HEK293 (cell line): Measurements from ENCODE around the gene KCNAB1.

ENCODE experiments used
- CTCF ChIA-PET: fragments of 350-600 bp; formaldehyde crosslinking; extraction: SDS; loops from one replicate; lab custom pipeline; 2021; ENCODE audit warnings: antibody characterized with exemption; lab: Yijun Ruan, JAX
- POLR2A ChIA-PET: fragments of 300-600 bp; formaldehyde crosslinking; extraction: SDS; loops from one replicate; lab custom pipeline; 2020; ENCODE audit warnings: antibody characterized with exemption, inconsistent platforms; lab: Yijun Ruan, JAX
- H3K27ac ChIP-seq: fragments of 200-500 bp; sonication (Bioruptor generic); 2 replicates; pipeline ENCODE4 v1.5.1; 2014; ENCODE audit warnings: low read depth, low read length, control low read depth, inconsistent platforms; ENCODE audit errors: extremely low read depth
- H3K36me3 ChIP-seq, 2 experiments: fragments of 200-500 bp in 1 of 2; sonication (Bioruptor generic) in 1 of 2; 1 replicate in 1 of 2; 2 replicates in 1 of 2; pipeline ENCODE4 v1.5.1; 2014 to 2017; ENCODE audit warnings: inconsistent platforms in 2 of 2, low read length in 2 of 2; ENCODE audit not compliant: control insufficient read depth in 2 of 2, insufficient read depth in 1 of 2
- H3K4me1 ChIP-seq: fragments of 200-500 bp; sonication (Bioruptor generic); 2 replicates; pipeline ENCODE4 v1.5.1; 2014; ENCODE audit warnings: mild to moderate bottlenecking, low read length, inconsistent platforms; ENCODE audit not compliant: control insufficient read depth, insufficient read depth
- H3K4me3 ChIP-seq: 2 replicates; pipeline ENCODE4 v1.5.1; 2011; ENCODE audit warnings: low read depth, mild to moderate bottlenecking, control low read depth, low read length, moderate library complexity
- H3K9me3 ChIP-seq: fragments of 200-500 bp; sonication (Bioruptor generic); 2 replicates; pipeline ENCODE4 v1.5.1; 2014; ENCODE audit warnings: low read depth, low read length, inconsistent platforms; ENCODE audit not compliant: control insufficient read depth, insufficient read depth
- GFI1B ChIP-seq: fragments of 450-650 bp; formaldehyde crosslinking; IDR thresholded peaks from 2 replicates; pipeline ENCODE4 v1.5.1; 2016; ENCODE audit warnings: missing biosample characterization, missing genetic modification characterization
- GLI4 ChIP-seq: fragments of 450-650 bp; formaldehyde crosslinking; IDR thresholded peaks from 2 replicates; pipeline ENCODE4 v1.5.1; 2016; ENCODE audit warnings: missing biosample characterization, missing genetic modification characterization
- KLF10 ChIP-seq: fragments of 450-650 bp; IDR thresholded peaks from 2 replicates; pipeline ENCODE4 v1.5.1; 2018; ENCODE audit warnings: missing biosample characterization, mild to moderate bottlenecking, missing genetic modification characterization
- MYNN ChIP-seq: fragments of 450-650 bp; formaldehyde crosslinking; IDR thresholded peaks from 2 replicates; pipeline ENCODE4 v1.5.1; 2016; ENCODE audit warnings: missing biosample characterization, missing genetic modification characterization, borderline replicate concordance
- TCF7L2 ChIP-seq: IDR thresholded peaks from 2 replicates; pipeline ENCODE4 v1.6.1; 2011; ENCODE audit warnings: low read depth, mild to moderate bottlenecking, inconsistent platforms, low read length, moderate library complexity, borderline replicate concordance
- ZBTB26 ChIP-seq: fragments of 450-650 bp; formaldehyde crosslinking; optimal IDR thresholded peaks from 2 replicates; pipeline ENCODE3; 2016; ENCODE audit warnings: missing biosample characterization, mild to moderate bottlenecking, missing genetic modification characterization
- ZNF140 ChIP-seq: fragments of 450-650 bp; formaldehyde crosslinking; IDR thresholded peaks from 2 replicates; pipeline ENCODE4 v1.5.1; 2016; ENCODE audit warnings: missing biosample characterization, missing genetic modification characterization
- ZNF324 ChIP-seq: fragments of 450-650 bp; formaldehyde crosslinking; IDR thresholded peaks from 2 replicates; pipeline ENCODE4 v1.5.1; 2016; ENCODE audit warnings: missing biosample characterization, missing genetic modification characterization
- ZNF391 ChIP-seq: fragments of 450-650 bp; formaldehyde crosslinking; IDR thresholded peaks from 2 replicates; pipeline ENCODE4 v1.5.1; 2016; ENCODE audit warnings: low read depth, missing biosample characterization, missing genetic modification characterization, borderline replicate concordance
- ZNF423 ChIP-seq: fragments of 450-650 bp; formaldehyde crosslinking; IDR thresholded peaks from 2 replicates; pipeline ENCODE4 v1.5.1; 2016; ENCODE audit warnings: missing biosample characterization, missing genetic modification characterization
- ZNF660 ChIP-seq: fragments of 450-650 bp; IDR thresholded peaks from 2 replicates; pipeline ENCODE4 v1.5.1; 2018; ENCODE audit warnings: missing biosample characterization, mild to moderate bottlenecking, missing genetic modification characterization
- ZNF664 ChIP-seq: fragments of 450-650 bp; formaldehyde crosslinking; IDR thresholded peaks from 2 replicates; pipeline ENCODE4 v1.5.1; 2016; ENCODE audit warnings: missing biosample characterization, missing genetic modification characterization
- ZNF701 ChIP-seq: fragments of 450-650 bp; formaldehyde crosslinking; IDR thresholded peaks from 2 replicates; pipeline ENCODE4 v1.5.1; 2016; ENCODE audit warnings: missing biosample characterization, missing genetic modification characterization
- ZXDB ChIP-seq: fragments of 450-650 bp; formaldehyde crosslinking; IDR thresholded peaks from 2 replicates; pipeline ENCODE4 v1.5.1; 2016; ENCODE audit warnings: missing biosample characterization, missing genetic modification characterization
- TF ChIP-seq, protein P1 (sequence below): fragments of 450-650 bp; formaldehyde crosslinking; IDR thresholded peaks from 2 replicates; pipeline ENCODE4 v1.5.1; 2016; ENCODE audit warnings: missing biosample characterization, missing genetic modification characterization
- TF ChIP-seq, protein P2 (sequence below): fragments of 450-650 bp; formaldehyde crosslinking; IDR thresholded peaks from 2 replicates; pipeline ENCODE4 v1.5.1; 2016; ENCODE audit warnings: missing biosample characterization, missing genetic modification characterization
- TF ChIP-seq, protein P3 (sequence below): sonication (generic); formaldehyde crosslinking; IDR thresholded peaks from 2 replicates; pipeline ENCODE4 v1.8.1; 2022; ENCODE audit warnings: mild to moderate bottlenecking, moderate library complexity, missing genetic modification reagents
- TF ChIP-seq, protein P4 (sequence below): fragments of 450-650 bp; formaldehyde crosslinking; IDR thresholded peaks from 2 replicates; pipeline ENCODE4 v1.5.1; 2016; ENCODE audit warnings: missing biosample characterization, missing genetic modification characterization

KCNAB1 gene

GRCh38 chr3:156492801-156493261, 372.5 kb downstream of the KCNAB1 start (continued):
- TF ChIP-seq, protein P1, sequence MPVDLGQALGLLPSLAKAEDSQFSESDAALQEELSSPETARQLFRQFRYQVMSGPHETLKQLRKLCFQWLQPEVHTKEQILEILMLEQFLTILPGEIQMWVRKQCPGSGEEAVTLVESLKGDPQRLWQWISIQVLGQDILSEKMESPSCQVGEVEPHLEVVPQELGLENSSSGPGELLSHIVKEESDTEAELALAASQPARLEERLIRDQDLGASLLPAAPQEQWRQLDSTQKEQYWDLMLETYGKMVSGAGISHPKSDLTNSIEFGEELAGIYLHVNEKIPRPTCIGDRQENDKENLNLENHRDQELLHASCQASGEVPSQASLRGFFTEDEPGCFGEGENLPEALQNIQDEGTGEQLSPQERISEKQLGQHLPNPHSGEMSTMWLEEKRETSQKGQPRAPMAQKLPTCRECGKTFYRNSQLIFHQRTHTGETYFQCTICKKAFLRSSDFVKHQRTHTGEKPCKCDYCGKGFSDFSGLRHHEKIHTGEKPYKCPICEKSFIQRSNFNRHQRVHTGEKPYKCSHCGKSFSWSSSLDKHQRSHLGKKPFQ (tag by site-specific recombination), result no peak
- TF ChIP-seq TCF7L2 (no peak), ZNF701 (no peak), ZNF664 (no peak), GFI1B (tag by site-specific recombination) (no peak), GLI4 (tag by site-specific recombination) (no peak)
- TF ChIP-seq, protein P2, sequence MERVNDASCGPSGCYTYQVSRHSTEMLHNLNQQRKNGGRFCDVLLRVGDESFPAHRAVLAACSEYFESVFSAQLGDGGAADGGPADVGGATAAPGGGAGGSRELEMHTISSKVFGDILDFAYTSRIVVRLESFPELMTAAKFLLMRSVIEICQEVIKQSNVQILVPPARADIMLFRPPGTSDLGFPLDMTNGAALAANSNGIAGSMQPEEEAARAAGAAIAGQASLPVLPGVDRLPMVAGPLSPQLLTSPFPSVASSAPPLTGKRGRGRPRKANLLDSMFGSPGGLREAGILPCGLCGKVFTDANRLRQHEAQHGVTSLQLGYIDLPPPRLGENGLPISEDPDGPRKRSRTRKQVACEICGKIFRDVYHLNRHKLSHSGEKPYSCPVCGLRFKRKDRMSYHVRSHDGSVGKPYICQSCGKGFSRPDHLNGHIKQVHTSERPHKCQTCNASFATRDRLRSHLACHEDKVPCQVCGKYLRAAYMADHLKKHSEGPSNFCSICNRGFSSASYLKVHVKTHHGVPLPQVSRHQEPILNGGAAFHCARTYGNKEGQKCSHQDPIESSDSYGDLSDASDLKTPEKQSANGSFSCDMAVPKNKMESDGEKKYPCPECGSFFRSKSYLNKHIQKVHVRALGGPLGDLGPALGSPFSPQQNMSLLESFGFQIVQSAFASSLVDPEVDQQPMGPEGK (tag by site-specific recombination), result no peak

GRCh38 chr3:156493887-156494286, 373.5 kb downstream of the KCNAB1 start:
- Histone ChIP-seq H3K9me3 (no peaks in the 10 kb centered on the region), H3K4me3 (no peak overlapping the region), H3K27ac (no peak overlapping the region), H3K4me1 (no peaks in the 10 kb centered on the region), H3K36me3 (no peaks in the 10 kb centered on the region)
- TF ChIP-seq MYNN (tag by site-specific recombination) (no peak), KLF10 (no peak), ZNF423 (tag by site-specific recombination) (no peak)
- POLR2A ChIA-PET, result no interaction called here
- CTCF ChIA-PET, result no interaction called here

GRCh38 chr3:156495816-156496215, 375.4 kb downstream of the KCNAB1 start:
- Histone ChIP-seq H3K36me3 (no peaks in the 10 kb centered on the region), H3K9me3 (no peaks in the 10 kb centered on the region), H3K27ac (no peak overlapping the region), H3K4me1 (no peaks in the 10 kb centered on the region), H3K4me3 (no peak overlapping the region)
- no peak for TF ChIP-seq ZXDB (tag by site-specific recombination)
- TF ChIP-seq, protein P3, sequence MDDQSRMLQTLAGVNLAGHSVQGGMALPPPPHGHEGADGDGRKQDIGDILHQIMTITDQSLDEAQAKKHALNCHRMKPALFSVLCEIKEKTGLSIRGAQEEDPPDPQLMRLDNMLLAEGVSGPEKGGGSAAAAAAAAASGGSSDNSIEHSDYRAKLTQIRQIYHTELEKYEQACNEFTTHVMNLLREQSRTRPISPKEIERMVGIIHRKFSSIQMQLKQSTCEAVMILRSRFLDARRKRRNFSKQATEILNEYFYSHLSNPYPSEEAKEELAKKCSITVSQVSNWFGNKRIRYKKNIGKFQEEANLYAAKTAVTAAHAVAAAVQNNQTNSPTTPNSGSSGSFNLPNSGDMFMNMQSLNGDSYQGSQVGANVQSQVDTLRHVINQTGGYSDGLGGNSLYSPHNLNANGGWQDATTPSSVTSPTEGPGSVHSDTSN (CRISPR knock-in tag), result no peak
- TF ChIP-seq KLF10, result no peak
- TF ChIP-seq, protein P4, sequence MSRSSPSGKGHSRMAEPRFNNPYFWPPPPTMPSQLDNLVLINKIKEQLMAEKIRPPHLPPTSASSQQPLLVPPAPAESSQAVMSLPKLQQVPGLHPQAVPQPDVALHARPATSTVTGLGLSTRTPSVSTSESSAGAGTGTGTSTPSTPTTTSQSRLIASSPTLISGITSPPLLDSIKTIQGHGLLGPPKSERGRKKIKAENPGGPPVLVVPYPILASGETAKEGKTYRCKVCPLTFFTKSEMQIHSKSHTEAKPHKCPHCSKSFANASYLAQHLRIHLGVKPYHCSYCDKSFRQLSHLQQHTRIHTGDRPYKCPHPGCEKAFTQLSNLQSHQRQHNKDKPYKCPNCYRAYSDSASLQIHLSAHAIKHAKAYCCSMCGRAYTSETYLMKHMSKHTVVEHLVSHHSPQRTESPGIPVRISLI (tag by site-specific recombination), result no peak
- CTCF ChIA-PET, result no interaction called here
- POLR2A ChIA-PET, result no interaction called here

- H3K4me3 ChIP-seq, result no peak overlapping the region
- H3K36me3 ChIP-seq, result no peaks in the 10 kb centered on the region
- TF ChIP-seq ZNF324 (tag by site-specific recombination), result no peak
- no peak for TF ChIP-seq ZNF660 (tag by site-specific recombination)
- no peak for TF ChIP-seq ZNF391
- no peak for TF ChIP-seq ZBTB26 (tag by site-specific recombination)
- TF ChIP-seq ZNF140 (tag by site-specific recombination), result no peak
- H3K4me1 ChIP-seq, result no peaks in the 10 kb centered on the region
- no peaks in the 10 kb centered on the region for H3K9me3 ChIP-seq
- POLR2A ChIA-PET, result no interaction called here
- CTCF ChIA-PET, result no interaction called here
- no peak overlapping the region for H3K27ac ChIP-seq
Measured at GRCh38 chr3:156497326-156497725, 376.9 kb downstream of the KCNAB1 start.
